ENCODE results near the gene TCF7L2.

Gene TCF7L2

GRCh38 chr10:112999102-112999501 lies 49.1 kb downstream of the TCF7L2 start:
- DNase-seq, result no peak

DNA sequence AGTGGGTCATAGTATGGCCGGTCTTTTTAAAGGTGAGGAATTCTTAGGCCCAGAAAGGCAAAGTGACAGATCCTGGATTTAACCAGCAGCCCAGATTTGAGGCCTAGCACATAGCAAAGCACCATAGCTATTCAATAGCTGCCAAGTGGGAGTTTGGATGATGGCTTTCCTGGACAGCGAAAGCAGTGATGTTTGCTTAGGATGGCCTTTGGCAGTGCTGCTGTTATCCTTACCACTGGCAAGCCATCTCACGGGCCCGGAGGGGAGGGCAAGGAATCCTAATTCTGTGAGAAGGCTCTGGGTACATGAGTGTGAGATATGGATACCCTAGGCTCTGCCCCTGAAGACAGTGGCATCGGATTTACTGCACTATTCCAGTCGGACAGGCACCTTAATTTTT lies 50.4 kb downstream of the TCF7L2 start:
- no peak for DNase-seq

DNA sequence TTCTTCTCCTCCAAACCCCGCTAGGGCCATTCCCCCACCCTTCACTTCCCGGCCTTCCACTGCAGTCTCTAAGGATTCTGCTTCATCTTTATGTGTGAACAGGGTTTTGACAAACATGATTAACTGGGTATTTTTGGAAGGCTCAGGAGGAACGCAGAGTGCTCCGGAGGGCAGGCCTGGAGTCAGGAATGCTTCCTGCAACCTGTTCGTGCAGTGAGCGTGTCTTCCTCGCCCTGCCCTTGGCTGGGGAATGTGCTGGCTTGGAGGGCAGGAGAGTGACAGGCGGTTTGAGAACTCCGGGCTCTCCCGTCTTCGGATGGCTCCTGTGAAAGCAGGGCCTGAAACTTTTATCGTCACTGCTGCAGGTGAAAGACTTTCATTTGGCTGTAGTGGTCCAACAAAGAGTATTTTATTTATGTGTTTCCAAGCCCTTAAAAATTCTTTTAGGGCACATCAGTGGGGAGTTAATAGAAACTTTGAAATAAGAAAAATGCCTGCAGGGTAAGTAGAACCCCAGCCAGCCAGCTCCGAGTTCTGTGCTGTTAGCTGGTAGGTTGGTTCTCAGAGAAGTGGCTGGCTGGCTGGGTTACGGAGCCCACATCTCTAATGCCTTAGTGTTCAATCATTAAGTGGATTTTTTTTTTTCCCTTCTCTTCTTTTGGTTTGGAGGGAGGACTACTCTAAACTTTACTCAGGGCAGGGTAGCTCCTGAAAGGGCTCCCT lies 51.0 kb downstream of the TCF7L2 start:
- no peak for DNase-seq

- no peak for DNase-seq
Measured at GRCh38 chr10:113001599-113002448, 51.8 kb downstream of the TCF7L2 start.

GRCh38 chr10:113002449-113002777 lies 52.4 kb downstream of the TCF7L2 start:
- no peak for DNase-seq

DNA sequence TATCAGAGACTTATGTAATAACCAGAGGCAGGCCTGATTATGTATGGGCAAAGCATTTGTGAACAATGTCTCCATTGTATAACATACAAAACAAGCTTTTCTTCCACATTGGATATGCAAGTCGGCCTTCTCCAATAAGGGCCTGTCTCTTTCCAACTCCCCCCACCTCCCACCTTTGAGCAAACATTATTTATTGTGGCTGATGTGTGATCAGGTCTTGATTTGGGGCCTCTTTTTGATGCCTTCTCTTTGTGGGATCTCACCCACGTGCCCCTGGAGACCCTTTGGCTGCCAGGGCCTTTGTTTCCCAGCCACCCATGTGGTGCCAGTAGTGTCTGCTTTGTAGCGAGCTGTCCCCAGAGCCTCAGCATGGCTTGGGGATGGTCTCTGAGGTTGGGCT lies 53.0 kb downstream of the TCF7L2 start:
- DNase-seq, result no peak

- no peak for DNase-seq
Measured at GRCh38 chr10:113004069-113004618, 54.1 kb downstream of the TCF7L2 start.

- DNase-seq, result no peak
Measured at GRCh38 chr10:113005380-113005779, 55.3 kb downstream of the TCF7L2 start.

GRCh38 chr10:113006656-113007342 lies 56.8 kb downstream of the TCF7L2 start:
- DNase-seq, result no peak

DNA sequence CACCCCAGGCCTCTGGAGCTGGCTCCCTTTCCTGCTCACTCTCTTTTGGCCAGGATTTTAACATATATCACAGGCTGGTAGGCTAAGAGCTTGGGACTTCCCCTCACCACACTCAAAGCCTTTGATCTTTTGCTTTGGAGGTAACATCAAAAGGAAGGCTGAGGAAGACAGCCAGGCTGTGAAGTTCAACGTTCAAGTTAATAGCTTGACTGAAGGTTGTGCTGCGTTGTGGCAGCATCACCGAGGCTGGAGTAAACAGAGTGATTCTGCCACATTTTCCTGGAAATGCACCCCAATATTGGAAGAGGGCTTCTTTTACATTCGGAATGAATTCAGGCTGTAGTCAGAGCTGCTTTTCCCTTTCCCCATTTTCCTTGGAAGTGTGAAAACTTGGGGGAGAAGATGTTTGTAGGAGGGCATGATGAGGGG lies 57.3 kb downstream of the TCF7L2 start:
- DNase-seq, result no peak

DNA sequence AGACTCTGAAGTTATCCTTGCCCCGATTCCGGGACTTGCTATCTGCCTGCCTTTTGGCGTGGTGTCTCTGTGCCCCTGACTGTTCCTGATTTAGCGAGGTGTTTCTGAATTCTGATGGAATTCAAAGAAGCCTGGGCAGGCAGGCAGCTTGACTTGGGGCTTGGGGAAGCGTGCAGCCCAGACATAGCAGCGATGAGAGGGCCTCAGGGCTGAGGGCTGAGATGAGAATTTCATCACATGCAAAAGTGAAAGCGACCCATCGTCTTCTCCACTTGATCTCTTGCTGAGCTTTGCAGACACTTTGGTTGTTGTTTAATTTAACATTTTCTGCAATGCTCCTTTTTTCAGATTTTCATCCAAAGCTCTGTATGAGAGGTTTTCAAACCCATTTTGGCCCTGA lies 57.8 kb downstream of the TCF7L2 start:
- no peak for DNase-seq

DNA sequence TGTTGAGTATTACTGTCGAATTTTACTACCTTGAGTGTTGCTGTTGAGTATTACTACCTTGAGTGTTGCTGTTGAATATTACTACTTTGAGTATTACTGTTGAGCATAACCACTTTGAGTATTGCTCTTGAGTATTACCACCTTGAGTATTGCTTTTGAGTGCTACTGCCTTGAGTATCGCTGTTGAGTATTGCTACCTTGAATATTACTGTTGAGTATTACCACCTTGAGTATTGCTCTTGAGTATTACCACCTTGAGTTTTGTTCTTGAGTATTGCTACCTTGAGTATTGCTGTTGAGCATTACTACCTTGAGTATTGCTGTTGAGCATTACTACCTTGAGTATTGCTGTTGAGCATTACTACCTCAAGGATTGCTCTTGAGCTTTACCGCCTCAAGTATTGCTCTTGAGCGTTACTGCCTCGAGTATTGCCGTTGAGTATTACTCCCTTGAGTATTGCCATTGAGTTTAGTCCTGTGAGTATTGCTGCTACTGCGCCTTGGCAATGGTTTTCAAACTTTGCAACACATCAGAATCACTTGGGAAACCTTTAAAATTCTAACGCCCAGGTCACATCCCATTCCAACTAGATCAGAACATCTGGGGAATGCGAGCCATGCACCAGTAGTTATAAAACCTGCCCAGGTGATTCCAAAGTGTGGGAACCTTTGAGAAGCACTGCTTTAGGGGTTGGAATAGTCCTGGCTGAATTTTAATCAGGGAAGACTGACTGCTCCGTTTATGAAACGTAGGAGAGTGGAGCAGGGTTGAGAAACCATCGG lies 61.7 kb downstream of the TCF7L2 start:
- no peak for DNase-seq

GRCh38 chr10:113015201-113015600 lies 65.2 kb downstream of the TCF7L2 start:
- DNase-seq, result no peak

DNA sequence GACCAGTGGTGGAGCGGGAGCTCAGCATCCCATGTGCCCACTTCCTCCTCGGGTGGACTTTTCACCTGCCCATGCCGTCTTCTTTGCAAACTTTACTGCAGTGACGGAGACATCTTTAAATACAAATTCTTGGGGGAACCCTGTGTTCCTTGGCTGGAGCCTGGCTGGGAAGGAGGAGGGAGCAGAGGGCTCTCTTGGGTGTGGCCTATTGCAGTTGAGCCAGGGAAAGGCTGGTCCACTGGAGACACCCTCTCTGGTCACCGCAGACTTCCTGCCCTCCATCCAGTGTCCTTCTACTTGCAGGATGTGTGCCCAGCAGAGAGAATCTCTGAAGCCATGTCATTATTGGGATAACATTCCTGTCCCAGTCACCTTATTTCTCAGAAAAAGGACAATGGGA lies 67.3 kb downstream of the TCF7L2 start:
- no peak for DNase-seq

DNA sequence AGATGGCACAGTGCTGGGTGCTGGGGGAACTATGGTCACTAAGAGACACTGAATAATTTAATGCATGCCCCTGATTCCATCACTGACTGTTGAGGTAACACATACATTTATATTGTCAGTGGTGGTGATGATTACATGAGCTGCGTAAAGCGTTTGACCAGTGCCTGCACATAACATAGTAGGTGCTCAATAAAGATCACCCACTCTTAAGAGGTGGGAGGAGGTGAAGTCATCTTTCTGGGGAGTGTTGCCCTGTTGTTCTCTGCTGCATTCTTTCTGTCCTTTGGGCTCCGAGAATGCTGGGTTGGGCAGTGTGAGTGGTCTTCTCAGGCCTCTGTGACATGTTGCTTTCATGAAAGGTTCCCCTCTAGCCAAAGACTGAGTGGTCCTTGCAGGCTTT lies 68.0 kb downstream of the TCF7L2 start:
- DNase-seq, result no peak

DNA sequence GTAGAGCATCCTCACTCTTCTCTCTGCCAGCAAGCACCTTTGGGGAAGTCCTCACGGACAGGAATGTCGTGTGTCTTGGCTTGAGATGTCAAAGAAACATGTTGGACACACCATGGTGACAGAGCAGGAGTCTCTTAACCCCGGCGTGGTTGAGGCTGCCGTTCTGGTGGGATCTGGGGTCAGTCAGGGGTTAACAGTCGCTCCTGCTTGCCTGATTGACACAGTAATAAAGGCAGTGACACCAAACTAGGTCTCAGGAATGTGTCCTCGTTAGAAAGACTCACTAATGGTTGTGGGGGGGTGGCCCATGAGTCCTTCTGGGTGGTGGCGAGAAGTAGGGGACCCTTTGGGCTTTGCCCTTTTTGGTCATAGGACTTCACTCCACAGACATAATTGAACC lies 69.0 kb downstream of the TCF7L2 start:
- DNase-seq, result no peak

- no peak for DNase-seq
Measured at GRCh38 chr10:113019692-113020474, 69.8 kb downstream of the TCF7L2 start.

DNA sequence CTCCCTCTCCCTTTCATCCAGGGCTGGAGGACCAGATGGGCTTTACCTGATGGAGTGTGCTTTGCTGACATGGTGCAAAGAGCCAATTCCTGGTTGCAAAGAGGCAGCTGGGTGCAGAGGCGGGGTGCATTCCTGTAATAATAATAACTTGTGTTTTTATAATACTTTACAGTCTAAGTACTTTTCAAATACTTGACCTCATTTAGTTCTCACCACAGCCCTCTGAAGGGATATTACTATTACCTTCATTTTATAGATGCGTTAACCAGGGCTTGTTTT lies 70.4 kb downstream of the TCF7L2 start:
- no peak for DNase-seq

DNA sequence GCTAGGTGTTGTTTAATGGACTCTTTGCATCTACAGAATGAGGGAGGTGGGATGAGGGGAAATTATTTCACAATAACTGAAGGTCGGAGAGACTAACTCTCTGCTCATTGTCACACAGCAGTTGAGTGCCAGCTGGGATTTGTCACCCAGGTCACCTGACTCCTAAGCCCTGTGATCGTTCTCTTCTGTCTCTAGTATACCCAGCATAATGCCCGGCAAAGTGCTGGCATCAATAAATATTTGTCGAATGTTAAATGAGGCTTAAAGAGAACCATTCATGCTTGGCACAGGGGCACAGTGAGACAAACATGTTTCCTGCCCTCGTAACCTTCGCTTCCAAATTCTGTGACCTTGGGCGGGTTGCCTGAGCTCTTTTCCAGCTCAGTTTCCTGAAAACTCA lies 70.8 kb downstream of the TCF7L2 start:
- no peak for DNase-seq

GRCh38 chr10:113021268-113022040 lies 71.4 kb downstream of the TCF7L2 start:
- DNase-seq, result no peak

GRCh38 chr10:113022265-113022664 lies 72.2 kb downstream of the TCF7L2 start:
- no peak for DNase-seq
